Lower leg skin (tissue), 4 donors: ENCODE measurements around the gene ZNF534. TPM values are rescaled to one million over a fixed set of nuclear protein-coding genes. Genes with fewer than 3 reads are reported as not detected.

Experiments used
- DNase-seq, 2 donors: peaks; one replicate each; pipeline ENCODE4 v3.0.0-alpha.2; 2019; ENCODE audit warnings: low spot score in 2 of 2
- H3K4me3 ChIP-seq: fragments of 200-600 bp; sonication (generic); 2 replicates; pipeline ENCODE4 v1.5.1; 2017; ENCODE audit warnings: mild to moderate bottlenecking, low read depth; ENCODE audit not compliant: poor library complexity, severe bottlenecking
- POLR2A ChIP-seq, 2 donors: fragments of 450-650 bp; IDR thresholded peaks; one replicate each; pipeline ENCODE4 v1.6.1; 2016 to 2017; ENCODE audit warnings: antibody characterized with exemption in 2 of 2, mild to moderate bottlenecking in 1 of 2, moderate library complexity in 1 of 2
- WGBS, 2 donors: methylation state at CpG; one replicate each; pipeline ENCODE4 v1.1.5; 2018; 5-methylcytosine and 5-hydroxymethylcytosine counted together
- intact Hi-C: fragments of 100-400 bp; cut with DNase I; formaldehyde crosslinking; loops from one replicate; pipeline ENCODE4 v1.15.0; 2023; ENCODE audit warnings: low total_unique reads
- total RNA-seq, 4 donors: library from RNA; depleted of rRNA; stranded (reverse); fragments of >200 nt; gene quantifications; one replicate each; pipeline ENCODE4 v1.1.0, GENCODE V29; 2016
- TF ChIP-seq, protein P1 (sequence below), 3 donors: fragments of 450-650 bp; IDR thresholded peaks; one replicate each; pipeline ENCODE4 v1.5.1; 2016; ENCODE audit warnings: antibody characterized with exemption in 3 of 3, mild to moderate bottlenecking in 3 of 3, moderate library complexity in 2 of 3

The ZNF534 gene
- total RNA-seq, 4 donors from 2014 or later, result 0.13 to 0.19 TPM; not detected in 2

DNA sequence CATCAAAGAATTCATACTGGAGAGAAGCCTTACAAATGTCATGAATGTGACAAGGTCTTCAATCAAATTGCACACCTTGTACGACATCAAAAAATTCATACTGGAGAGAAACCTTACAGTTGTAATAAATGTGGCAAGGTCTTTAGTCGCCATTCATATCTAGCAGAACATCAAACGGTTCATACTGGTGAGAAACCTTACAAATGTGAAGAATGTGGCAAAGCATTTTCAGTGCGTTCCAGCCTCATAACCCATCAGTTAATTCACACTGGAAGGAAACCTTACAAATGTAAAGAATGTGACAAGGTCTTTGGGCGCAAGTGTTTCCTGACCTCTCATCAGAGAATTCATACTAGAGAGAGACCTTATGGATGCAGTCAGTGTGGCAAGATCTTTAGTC is 13.2 kb upstream of the ZNF534 start:
- no peak overlapping the region for H3K4me3 ChIP-seq
- WGBS, 2 donors, result 92 to 94% methylated on average over 5 of the region's 5 CpGs
- DNase-seq, result no peak
- no peak for TF ChIP-seq POLR2A (IDR thresholded peaks at IDR 0.05)
- TF ChIP-seq, protein P1, sequence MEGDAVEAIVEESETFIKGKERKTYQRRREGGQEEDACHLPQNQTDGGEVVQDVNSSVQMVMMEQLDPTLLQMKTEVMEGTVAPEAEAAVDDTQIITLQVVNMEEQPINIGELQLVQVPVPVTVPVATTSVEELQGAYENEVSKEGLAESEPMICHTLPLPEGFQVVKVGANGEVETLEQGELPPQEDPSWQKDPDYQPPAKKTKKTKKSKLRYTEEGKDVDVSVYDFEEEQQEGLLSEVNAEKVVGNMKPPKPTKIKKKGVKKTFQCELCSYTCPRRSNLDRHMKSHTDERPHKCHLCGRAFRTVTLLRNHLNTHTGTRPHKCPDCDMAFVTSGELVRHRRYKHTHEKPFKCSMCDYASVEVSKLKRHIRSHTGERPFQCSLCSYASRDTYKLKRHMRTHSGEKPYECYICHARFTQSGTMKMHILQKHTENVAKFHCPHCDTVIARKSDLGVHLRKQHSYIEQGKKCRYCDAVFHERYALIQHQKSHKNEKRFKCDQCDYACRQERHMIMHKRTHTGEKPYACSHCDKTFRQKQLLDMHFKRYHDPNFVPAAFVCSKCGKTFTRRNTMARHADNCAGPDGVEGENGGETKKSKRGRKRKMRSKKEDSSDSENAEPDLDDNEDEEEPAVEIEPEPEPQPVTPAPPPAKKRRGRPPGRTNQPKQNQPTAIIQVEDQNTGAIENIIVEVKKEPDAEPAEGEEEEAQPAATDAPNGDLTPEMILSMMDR (IDR thresholded peaks at IDR 0.05), result no peak
- intact Hi-C loops, result no loop called here

DNA sequence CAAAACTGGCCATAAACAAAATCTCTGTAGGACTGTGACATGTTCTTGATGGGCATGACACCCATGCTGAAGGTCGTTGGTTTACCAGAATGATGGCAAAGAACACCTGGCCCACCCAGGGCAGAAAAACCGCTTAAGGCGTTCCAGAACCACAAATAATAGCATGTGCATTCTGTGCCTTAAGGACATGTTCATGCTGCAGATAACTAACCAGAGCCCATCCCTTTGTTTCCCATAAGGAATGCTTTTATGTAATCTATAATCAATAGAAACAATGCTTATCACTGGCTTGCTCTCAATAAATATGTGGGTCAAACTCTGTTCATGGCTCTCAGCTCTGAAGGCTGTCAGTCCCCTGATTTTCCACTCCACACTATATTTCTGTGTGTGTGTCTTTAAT is 13.2 kb downstream of the ZNF534 start:
- 76 to 86% methylated on average over 3 of the region's 3 CpGs for WGBS, 2 donors
- DNase-seq, result no peak
- intact Hi-C loops, result no loop called here
- no peak overlapping the region for H3K4me3 ChIP-seq
- no peak for TF ChIP-seq POLR2A (IDR thresholded peaks at IDR 0.05)
- TF ChIP-seq, protein P1 (IDR thresholded peaks at IDR 0.05), result no peak

GRCh38 chr19:52444506-52444905 is 15.6 kb downstream of the ZNF534 start:
- DNase-seq, result no peak
- TF ChIP-seq POLR2A (IDR thresholded peaks at IDR 0.05), result no peak
- no peak overlapping the region for H3K4me3 ChIP-seq
- intact Hi-C loops, result no loop called here
- 33 to 45% methylated on average over 2 of the region's 2 CpGs for WGBS, 2 donors

- no peak for DNase-seq
- 23 to 53% methylated on average over 28 to 35 of the region's 41 CpGs for WGBS, 2 donors
- intact Hi-C loops, result no loop called here
- H3K4me3 ChIP-seq, result no peak overlapping the region
- no peak for TF ChIP-seq POLR2A (IDR thresholded peaks at IDR 0.05)
- TF ChIP-seq, protein P1 (IDR thresholded peaks at IDR 0.05), result no peak
Measured at GRCh38 chr19:52451241-52451640, 22.3 kb downstream of the ZNF534 start.

DNA sequence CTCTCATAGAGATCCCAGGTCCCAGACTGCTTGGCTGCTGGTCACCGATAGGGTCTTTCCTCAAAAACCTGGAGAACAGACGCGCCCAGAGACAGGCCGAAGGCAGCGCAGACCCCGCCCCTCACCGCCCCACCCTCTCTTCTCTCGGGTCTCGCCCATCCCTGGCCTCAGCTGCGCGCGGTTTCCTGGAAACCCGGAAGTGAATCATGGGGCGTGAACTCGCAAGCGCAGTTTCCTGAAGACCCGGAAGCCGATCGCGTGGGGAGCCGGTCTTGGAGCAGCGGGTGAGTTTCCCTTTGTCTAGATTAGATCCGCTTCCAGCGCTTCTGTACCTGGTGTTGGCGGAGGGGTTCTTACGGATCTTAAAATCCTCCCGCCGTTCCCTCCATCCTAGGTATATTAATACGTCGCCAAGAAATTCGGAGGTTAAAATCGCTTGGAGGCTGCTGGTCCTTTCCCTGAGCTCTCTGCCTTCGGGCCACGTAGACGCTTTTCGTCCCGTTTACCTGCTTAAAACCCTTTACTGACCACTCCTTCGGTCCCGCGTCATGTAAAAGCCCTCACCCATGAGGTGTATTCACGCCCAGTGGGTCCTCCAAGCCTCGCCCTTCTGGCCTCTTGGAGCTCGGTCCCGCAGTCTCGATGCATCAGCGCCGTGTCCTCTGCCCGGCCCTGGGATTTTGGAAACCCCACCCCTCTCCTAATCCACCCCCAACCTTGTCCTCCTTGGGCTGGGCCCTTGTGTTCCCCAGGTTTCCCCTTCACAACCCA is 24.6 kb downstream of the ZNF534 start, which contains the start of gene ZNF578:
Gene ZNF578 (plus strand): TSS at position 230 of the 771 bp plus-strand sequence. CDS start 48,293 bp downstream, outside the sequence.
- peak; percentile 62 to 90 for DNase-seq
- 3 to 5% methylated on average over 31 to 44 of the region's 48 CpGs for WGBS, 2 donors
- TF ChIP-seq POLR2A (IDR thresholded peaks at IDR 0.05), result no peak
- TF ChIP-seq, protein P1 (IDR thresholded peaks at IDR 0.05), result no peak
- intact Hi-C loops, result no loop called here
- peak within 1 kb of the TSS; percentile 50 for H3K4me3 ChIP-seq

DNA sequence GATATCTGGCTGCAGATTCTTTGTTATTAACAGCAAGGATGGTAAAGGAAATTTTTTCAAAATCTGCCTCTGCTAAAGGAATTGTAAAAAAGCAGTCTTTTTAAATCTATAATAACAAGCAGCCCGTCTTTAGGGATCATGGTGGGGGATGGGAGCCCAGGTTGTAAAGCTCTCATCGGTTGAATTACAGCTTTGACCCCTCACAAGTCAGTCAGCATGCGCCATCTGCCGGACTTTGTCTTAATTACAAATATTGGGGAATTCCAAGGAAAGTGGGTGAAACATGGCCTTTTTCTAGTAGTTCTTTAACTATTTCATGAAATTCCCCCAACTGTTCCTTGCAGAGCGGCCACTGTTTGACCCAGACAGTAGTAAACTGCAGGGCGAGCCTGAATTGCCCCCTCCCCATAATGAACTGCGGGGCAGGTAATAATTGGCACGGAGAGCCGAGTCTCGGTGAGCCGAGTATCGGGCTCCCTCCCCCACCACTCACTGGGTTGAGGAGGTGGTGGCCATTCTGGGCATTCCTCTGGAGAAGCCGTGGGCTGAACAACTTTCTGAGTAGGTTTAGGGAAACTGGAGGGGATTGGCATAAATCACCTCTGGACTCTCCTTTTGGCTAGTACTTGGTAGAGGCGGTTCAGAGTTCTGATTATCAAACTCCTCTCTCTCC is 36.0 kb downstream of the ZNF534 start:
- intact Hi-C loops, result no loop called here
- TF ChIP-seq, protein P1 (IDR thresholded peaks at IDR 0.05), result no peak
- TF ChIP-seq POLR2A (IDR thresholded peaks at IDR 0.05), result no peak

More for the DNA sequence above, 36.0 kb downstream of the ZNF534 start:
- DNase-seq, result no peak
- 83 to 90% methylated on average over 14 of the region's 14 CpGs for WGBS, 2 donors
- no peak overlapping the region for H3K4me3 ChIP-seq
